Astrocyte (in vitro differentiated cells and primary cell): Measurements from ENCODE around the gene ABCA10.

Experiments
- CTCF ChIP-seq: IDR thresholded peaks from 2 replicates; pipeline ENCODE4 v1.5.1; 2011; ENCODE audit warnings: low read depth, mild to moderate bottlenecking, inconsistent platforms, low read length, moderate library complexity; ENCODE audit not compliant: insufficient read depth
- EZH2 ChIP-seq: IDR thresholded peaks from 2 replicates; pipeline ENCODE4 v1.6.1; 2012; ENCODE audit warnings: mild to moderate bottlenecking, low read length, inconsistent platforms; ENCODE audit not compliant: insufficient read depth

- TF ChIP-seq EZH2 (no peak), CTCF (no peak)
These were observed 69.2 kb downstream of the ABCA10 start for GRCh38 chr17:69159418-69159817.
